H1 (cell line): ENCODE data around the gene TDRKH. TPM values are rescaled to one million over a fixed set of nuclear protein-coding genes. Genes with fewer than 3 reads are reported as not detected.

Experiments
- CTCF ChIA-PET: fragments of 300-600 bp; sonication (Branson Sonifier 250); formaldehyde crosslinking; loops from one replicate; lab custom pipeline; 2021; ENCODE audit not compliant: partially characterized antibody; lab: Charles Lee
- POLR2A ChIA-PET: fragments of 300-600 bp; sonication (Branson Sonifier 250); formaldehyde crosslinking; loops from one replicate; lab custom pipeline; 2021; ENCODE audit warnings: inconsistent platforms; ENCODE audit not compliant: partially characterized antibody; lab: Charles Lee
- DNase-seq, 2 experiments: peaks; one replicate each; pipeline versions ENCODE4 v3.0.0 to v3.0.0-alpha.2; 2010 to 2022; ENCODE audit warnings: low spot score in 2 of 2, low read depth in 1 of 2, mixed read lengths in 1 of 2
- FAIRE-seq: peaks from 2 replicates; lab custom pipeline; 2011; peaks lifted over from hg19 to GRCh38; lab: Jason Lieb, UNC
- H2AFZ ChIP-seq: 2 replicates; pipeline ENCODE4 v1.8.1; 2012; ENCODE audit warnings: low read length, inconsistent platforms
- H2AK5ac ChIP-seq: 2 replicates; pipeline ENCODE4 v1.6.1; 2013; ENCODE audit warnings: low read depth, low read length
- H2BK120ac ChIP-seq: replicated peaks from 2 replicates; pipeline ENCODE3; 2013; ENCODE audit warnings: low read depth, low read length, inconsistent platforms
- H2BK12ac ChIP-seq: 2 replicates; pipeline ENCODE4 v1.6.1; 2013; ENCODE audit warnings: low read depth, low read length
- H2BK15ac ChIP-seq: 2 replicates; pipeline ENCODE4 v1.6.1; 2013; ENCODE audit warnings: low read length
- H2BK20ac ChIP-seq: 2 replicates; pipeline ENCODE4 v1.6.1; 2013; ENCODE audit warnings: low read length
- H2BK5ac ChIP-seq: 2 replicates; pipeline ENCODE4 v1.6.1; 2013; ENCODE audit warnings: low read depth, low read length
- H3K14ac ChIP-seq: 2 replicates; pipeline ENCODE4 v1.6.1; 2013; ENCODE audit warnings: inconsistent platforms; ENCODE audit not compliant: insufficient read length
- H3K18ac ChIP-seq: 2 replicates; pipeline ENCODE4 v1.6.1; 2013; ENCODE audit warnings: low read length; ENCODE audit errors: extremely low read depth
- H3K23ac ChIP-seq: 2 replicates; pipeline ENCODE4 v1.6.1; 2013; ENCODE audit warnings: inconsistent platforms; ENCODE audit not compliant: insufficient read length
- H3K23me2 ChIP-seq: 2 replicates; pipeline ENCODE4 v1.6.1; 2013; ENCODE audit warnings: low read depth, low read length
- H3K27ac ChIP-seq: 2 replicates; pipeline ENCODE4 v1.6.1; 2011; ENCODE audit warnings: low read depth, low read length, inconsistent platforms
- H3K27me3 ChIP-seq, 4 experiments: replicated peaks in 1 of 4; 1 replicate in 1 of 4; 2 replicates in 3 of 4; pipeline versions ENCODE4 v1.6.1 to v1.8.1; 2011 to 2013; ENCODE audit warnings: low read length in 3 of 4, mild to moderate bottlenecking in 3 of 4, inconsistent platforms in 2 of 4, mixed read lengths in 2 of 4, moderate library complexity in 1 of 4; ENCODE audit not compliant: control insufficient read depth in 3 of 4, insufficient read depth in 3 of 4; ENCODE audit errors: extremely low read depth in 1 of 4
- H3K36me3 ChIP-seq, 4 experiments: 2 replicates each; pipeline versions ENCODE4 v1.6.1 to v1.8.1; 2011 to 2013; ENCODE audit warnings: mild to moderate bottlenecking in 4 of 4, low read length in 3 of 4, moderate library complexity in 2 of 4, control low read depth in 1 of 4, inconsistent platforms in 1 of 4; ENCODE audit not compliant: insufficient read depth in 4 of 4, control insufficient read depth in 2 of 4
- H3K4ac ChIP-seq: replicated peaks from 2 replicates; pipeline ENCODE3; 2013; ENCODE audit warnings: low read length, low read depth, mixed read lengths, inconsistent platforms; ENCODE audit not compliant: insufficient read length
- H3K4me1 ChIP-seq, 4 experiments: replicated peaks in 1 of 4; 1 replicate in 1 of 4; 2 replicates in 3 of 4; pipeline versions ENCODE4 v1.6.1 to v1.8.1; 2011 to 2013; ENCODE audit warnings: low read length in 3 of 4, inconsistent platforms in 2 of 4, mixed read lengths in 1 of 4; ENCODE audit not compliant: insufficient read depth in 4 of 4, control insufficient read depth in 3 of 4
- H3K4me2 ChIP-seq, 2 experiments: 2 replicates each; pipeline versions ENCODE4 v1.6.1 to v1.8.1; 2011 to 2013; ENCODE audit warnings: low read depth in 2 of 2, low read length in 2 of 2, control low read depth in 1 of 2, inconsistent platforms in 1 of 2, mild to moderate bottlenecking in 1 of 2; ENCODE audit not compliant: insufficient read depth in 1 of 2
- H3K4me3 ChIP-seq, 4 experiments: fragments of 200-600, 300-600 bp in 1 of 4; sonication (generic), shearing (Covaris generic), sonication (Bioruptor Twin) in 1 of 4; 2 replicates each; pipeline versions ENCODE4 v1.5.1 to v1.8.1; 2011 to 2016; ENCODE audit warnings: low read length in 4 of 4, low read depth in 3 of 4, control low read depth in 2 of 4, inconsistent platforms in 2 of 4, mild to moderate bottlenecking in 2 of 4, mixed read lengths in 1 of 4, moderate library complexity in 1 of 4; ENCODE audit not compliant: insufficient read depth in 2 of 4; ENCODE audit errors: extremely low read depth in 1 of 4
- H3K56ac ChIP-seq: replicated peaks from 2 replicates; pipeline ENCODE3; 2013; ENCODE audit warnings: low read depth, mild to moderate bottlenecking, mixed read lengths, low read length, inconsistent platforms; ENCODE audit not compliant: insufficient read length
- H3K79me1 ChIP-seq: 2 replicates; pipeline ENCODE4 v1.6.1; 2013; ENCODE audit warnings: low read depth, low read length, control low read depth
- H3K79me2 ChIP-seq, 2 experiments: 2 replicates each; pipeline versions ENCODE4 v1.6.1 to v1.8.1; 2012 to 2013; ENCODE audit warnings: low read length in 2 of 2, mild to moderate bottlenecking in 2 of 2, inconsistent platforms in 1 of 2; ENCODE audit not compliant: insufficient read depth in 2 of 2, control insufficient read depth in 1 of 2
- H3K9ac ChIP-seq, 4 experiments: replicated peaks in 1 of 4; 1 replicate in 1 of 4; 2 replicates in 3 of 4; pipeline versions ENCODE4 v1.6.1 to v1.8.1; 2011 to 2013; ENCODE audit warnings: low read depth in 3 of 4, low read length in 3 of 4, control low read depth in 2 of 4, mild to moderate bottlenecking in 2 of 4, moderate library complexity in 2 of 4, inconsistent platforms in 1 of 4; ENCODE audit errors: extremely low read depth in 1 of 4
- H3K9me3 ChIP-seq, 2 experiments: 2 replicates each; pipeline versions ENCODE4 v1.6.1 to v1.8.1; 2012 to 2013; ENCODE audit warnings: mild to moderate bottlenecking in 2 of 2, moderate library complexity in 2 of 2, control low read depth in 1 of 2, inconsistent platforms in 1 of 2, low read depth in 1 of 2, low read length in 1 of 2, mixed read lengths in 1 of 2; ENCODE audit not compliant: insufficient read depth in 2 of 2
- H4K20me1 ChIP-seq, 2 experiments: replicated peaks in 1 of 2; 2 replicates each; pipeline versions ENCODE3 to v1.8.1; 2011 to 2013; ENCODE audit warnings: inconsistent platforms in 2 of 2, low read length in 2 of 2, mild to moderate bottlenecking in 1 of 2; ENCODE audit not compliant: insufficient read depth in 2 of 2, control insufficient read depth in 1 of 2
- H4K5ac ChIP-seq: 2 replicates; pipeline ENCODE4 v1.6.1; 2013; ENCODE audit warnings: low read length, low read depth, mixed read lengths, inconsistent platforms; ENCODE audit not compliant: insufficient read length
- H4K8ac ChIP-seq: 2 replicates; pipeline ENCODE4 v1.8.0; 2013; ENCODE audit warnings: mild to moderate bottlenecking, moderate library complexity, low read length, inconsistent platforms; ENCODE audit not compliant: insufficient read depth; ENCODE audit errors: extremely low read depth
- H4K91ac ChIP-seq: replicated peaks from 2 replicates; pipeline ENCODE3; 2013; ENCODE audit warnings: low read length, mixed read lengths, inconsistent platforms; ENCODE audit not compliant: insufficient read length
- ASH2L ChIP-seq: fragments of 200-600, 300-600 bp; sonication (generic); IDR thresholded peaks from one replicate; pipeline ENCODE4 v1.7.1; 2017; ENCODE audit warnings: low read length
- CEBPB ChIP-seq: IDR thresholded peaks from 2 replicates; pipeline ENCODE4 v1.6.1; 2012; ENCODE audit warnings: low read depth, low read length
- CTBP2 ChIP-seq: IDR thresholded peaks from 2 replicates; pipeline ENCODE4 v1.7.0; 2011; ENCODE audit warnings: borderline replicate concordance, mild to moderate bottlenecking, moderate library complexity, mixed read lengths, low read length; ENCODE audit not compliant: insufficient read depth, insufficient read length
- E2F6 ChIP-seq: IDR thresholded peaks from 2 replicates; pipeline ENCODE4 v1.6.1; 2012; ENCODE audit warnings: inconsistent platforms
- USF2 ChIP-seq: IDR thresholded peaks from 2 replicates; pipeline ENCODE4 v1.6.1; 2011; ENCODE audit warnings: low read length, improper control_type of control experiment
- ZNF274 ChIP-seq: IDR thresholded peaks from 2 replicates; pipeline ENCODE4 v1.7.0; 2012; ENCODE audit warnings: low read length, borderline replicate concordance; ENCODE audit errors: extremely low read depth
- WGBS, 2 experiments: shearing (Covaris generic) in 1 of 2; methylation state at CpG; one replicate each; pipeline versions ENCODE4 v1.1.6 to v1.1.7; 2013 to 2015; ENCODE audit warnings: low lambda C conversion rate in 2 of 2, mixed read lengths in 2 of 2, inconsistent platforms in 1 of 2, low coverage in 1 of 2, missing lambda C conversion rate in 1 of 2; ENCODE audit not compliant: insufficient replicate concordance in 2 of 2, insufficient coverage in 1 of 2, insufficient read length in 1 of 2; ENCODE audit errors: extremely low coverage in 1 of 2, missing lambda C conversion rate in 1 of 2; 5-methylcytosine and 5-hydroxymethylcytosine counted together
- polyA plus RNA-seq, 7 experiments: library from polyadenylated mRNA; depleted of rRNA in 3 of 7; stranded (reverse) in 5 of 7; unstranded in 2 of 7; fragments of >200 nt in 5 of 7; fragments of 200-250 nt in 2 of 7; gene quantifications; 1 replicate in 5 of 7; 2 replicates in 1 of 7; 4 replicates in 1 of 7; pipeline versions ENCODE4 v1.2.1 to v1.2.3, GENCODE V29; 2011 to 2013; ENCODE audit warnings: missing spikeins in 2 of 7, mixed read lengths in 2 of 7
- total RNA-seq: library from RNA; stranded (reverse); fragmentation: NEBNext Ultra II Directional; extraction: Animal tissue kit (Norgen Biotek cat#: 25700); gene quantifications from 2 replicates; pipeline ENCODE4 v1.2.1, GENCODE V29; 2021
- TF ChIP-seq, protein P1 (sequence below), 3 experiments: IDR thresholded peaks; 1 replicate in 2 of 3; 2 replicates in 1 of 3; pipeline versions ENCODE4 v1.5.1 to v1.6.1; 2011; ENCODE audit warnings: low read length in 3 of 3, mild to moderate bottlenecking in 3 of 3, inconsistent platforms in 2 of 3, low read depth in 1 of 3, moderate library complexity in 1 of 3; ENCODE audit not compliant: insufficient read depth in 1 of 3; ENCODE audit errors: control extremely low read depth in 1 of 3

Gene TDRKH
- total and polyA plus RNA-seq, 2 of the 8 experiments (the other 6 are each of a cell fraction or from before 2014, with no cell fraction given), result 9.9 to 26.1 TPM

GRCh38 chr1:151729966-151730291, 60.4 kb downstream of the TDRKH start:
- Histone ChIP-seq H3K9me3 (no peaks in the 10 kb centered on the region), H2BK5ac (no peak overlapping the region), H3K18ac (no peak overlapping the region), H2AFZ (no peak overlapping the region), H3K79me1 (no peaks in the 10 kb centered on the region), H2AK5ac (no peak overlapping the region), H4K5ac (no peak overlapping the region), H4K8ac (no peak overlapping the region), H2BK15ac (no peak overlapping the region), H3K4me2 (no peak overlapping the region), H3K79me2 (no peaks in the 10 kb centered on the region), H3K4me3 (no peak overlapping the region), H2BK120ac (no peak overlapping the region), H3K4ac (no peak overlapping the region), H3K23ac (no peak overlapping the region), H2BK20ac (no peak overlapping the region), H3K14ac (no peak overlapping the region), H4K91ac (no peak overlapping the region), H3K27me3 (no peaks in the 10 kb centered on the region; a peak in 1 of 7 replicates), H3K4me1 (peaks cover 3 to 10% (median 6%) of the 10 kb centered on the region in 4 experiments), H3K36me3 (no peaks in the 10 kb centered on the region), H3K56ac (no peak overlapping the region), H2BK12ac (no peak overlapping the region), H3K9ac (no peak overlapping the region), H3K27ac (no peak overlapping the region), H3K23me2 (no peaks in the 10 kb centered on the region), H4K20me1 (no peaks in the 10 kb centered on the region)
- ChIA-PET CTCF (interaction anchor here (0.6 to 1.3 kb wide), 4 partner anchors 11 to 56 kb away, joined by 3 to 4 read pairs (median 3); no protein-coding TSS in a partner anchor), POLR2A (no interaction called here)
- TF ChIP-seq, protein P1, sequence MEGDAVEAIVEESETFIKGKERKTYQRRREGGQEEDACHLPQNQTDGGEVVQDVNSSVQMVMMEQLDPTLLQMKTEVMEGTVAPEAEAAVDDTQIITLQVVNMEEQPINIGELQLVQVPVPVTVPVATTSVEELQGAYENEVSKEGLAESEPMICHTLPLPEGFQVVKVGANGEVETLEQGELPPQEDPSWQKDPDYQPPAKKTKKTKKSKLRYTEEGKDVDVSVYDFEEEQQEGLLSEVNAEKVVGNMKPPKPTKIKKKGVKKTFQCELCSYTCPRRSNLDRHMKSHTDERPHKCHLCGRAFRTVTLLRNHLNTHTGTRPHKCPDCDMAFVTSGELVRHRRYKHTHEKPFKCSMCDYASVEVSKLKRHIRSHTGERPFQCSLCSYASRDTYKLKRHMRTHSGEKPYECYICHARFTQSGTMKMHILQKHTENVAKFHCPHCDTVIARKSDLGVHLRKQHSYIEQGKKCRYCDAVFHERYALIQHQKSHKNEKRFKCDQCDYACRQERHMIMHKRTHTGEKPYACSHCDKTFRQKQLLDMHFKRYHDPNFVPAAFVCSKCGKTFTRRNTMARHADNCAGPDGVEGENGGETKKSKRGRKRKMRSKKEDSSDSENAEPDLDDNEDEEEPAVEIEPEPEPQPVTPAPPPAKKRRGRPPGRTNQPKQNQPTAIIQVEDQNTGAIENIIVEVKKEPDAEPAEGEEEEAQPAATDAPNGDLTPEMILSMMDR (IDR thresholded peaks at IDR 0.05; ENCODE audit: control extremely low read depth in 1 of 3, insufficient read depth in 1 of 3, low read depth in 1 of 3, low read length in 3 of 3), result no peak
- no peak for TF ChIP-seq CEBPB
- no peak for TF ChIP-seq ASH2L
- TF ChIP-seq USF2, result no peak
- TF ChIP-seq E2F6, result no peak
- no peak for TF ChIP-seq CTBP2
- TF ChIP-seq ZNF274, result no peak
- WGBS, 2 experiments, result 91% methylated on average over 4 of the region's 4 CpGs; no CpG with 5 or more reads in 1 of the 2 experiments
- DNase-seq (no peak), FAIRE-seq (no peak)
